Measurements from ENCODE around the gene RBCK1.

Gene RBCK1

GRCh38 chr20:400128-400453 lies 8.0 kb upstream of the RBCK1 start:
- DNase-seq = no peak

GRCh38 chr20:400454-401275 lies 7.4 kb upstream of the RBCK1 start:
- DNase-seq = no peak

GRCh38 chr20:401682-402495 lies 6.2 kb upstream of the RBCK1 start:
- DNase-seq = no peak

- DNase-seq = no peak
Measured at GRCh38 chr20:402496-402885, 5.6 kb upstream of the RBCK1 start.

- no peak for DNase-seq
Measured at GRCh38 chr20:402898-403581, 5.1 kb upstream of the RBCK1 start.

- DNase-seq = no peak
Measured at GRCh38 chr20:403582-403957, 4.5 kb upstream of the RBCK1 start.

- no peak for DNase-seq
Measured at GRCh38 chr20:404088-404487, 4.0 kb upstream of the RBCK1 start.

GRCh38 chr20:406200-407132 lies 1.6 kb upstream of the RBCK1 start:
- no peak for DNase-seq

- peak; percentile 62 for DNase-seq
Measured at GRCh38 chr20:407133-407952, 756 bp upstream of the RBCK1 start.

GRCh38 chr20:408843-409696 lies 971 bp downstream of the RBCK1 start:
- DNase-seq = no peak

- DNase-seq = no peak
Measured at GRCh38 chr20:409697-410559, 1.8 kb downstream of the RBCK1 start.

- no peak for DNase-seq
Measured at GRCh38 chr20:412081-412480, 4.0 kb downstream of the RBCK1 start.

GRCh38 chr20:414161-414560 lies 6.1 kb downstream of the RBCK1 start:
- no peak for DNase-seq

- DNase-seq = no peak
Measured at GRCh38 chr20:415820-416322, 7.8 kb downstream of the RBCK1 start.

GRCh38 chr20:416950-417800 lies 9.1 kb downstream of the RBCK1 start:
- DNase-seq = no peak

GRCh38 chr20:417801-418342 lies 9.8 kb downstream of the RBCK1 start:
- no peak for DNase-seq

- DNase-seq = no peak
Measured at GRCh38 chr20:418858-419365, 10.8 kb downstream of the RBCK1 start.

Data from activated gamma-delta T cell (primary cell).